ENCODE results near the gene CENPV. TPM values are rescaled to one million over a fixed set of nuclear protein-coding genes. Genes with fewer than 3 reads are reported as not detected.
"Not testable (repeated sequence)": the region's sequence is repeated elsewhere in the genome, so short reads cannot be mapped to it uniquely, and the experiment has no call there.

Gene CENPV
- total and polyA plus RNA-seq, 10 of the 15 experiments (the other 5 are each of a cell fraction or from before 2014, with no cell fraction given) = 22.5 to 98.6 (median 80.8) TPM

- H3K9me3 ChIP-seq (replicated peaks; ENCODE audit: control insufficient read depth, insufficient read depth, low read length); H4K20me1 ChIP-seq (ENCODE audit: control insufficient read depth, insufficient read depth); DNase-seq (ENCODE audit: low read depth, low spot score); in situ Hi-C loops (cut with MboI); ATAC-seq; FAIRE-seq; H3K9ac ChIP-seq (ENCODE audit: control insufficient read depth, insufficient read depth, low read length); H3K27ac ChIP-seq (ENCODE audit: control insufficient read depth, insufficient read depth); BruUV-seq (replicated peaks); H3K27me3 ChIP-seq (replicated peaks in 1 of 2; ENCODE audit: control insufficient read depth in 2 of 2, insufficient read depth in 2 of 2, low read length in 1 of 2): not testable (repeated sequence)
- POLR2A ChIA-PET = interaction anchor here (0.6 to 2.1 kb wide), 8 partner anchors 8 to 781 kb away, joined by 3 to 13 read pairs (median 6); partner anchors contain the start of genes CENPV and TRPV2
- H3K36me3 ChIP-seq (ENCODE audit: control insufficient read depth in 2 of 2, insufficient read depth in 2 of 2, low read length in 1 of 2) = peaks cover 4 to 11% of the 10 kb centered on the region in 2 experiments
- peak overlapping the region; percentile 62; the same call in 1 of the 2 replicates for H3K4me3 ChIP-seq
- CTCF ChIA-PET = interaction anchor here (1.0 to 3.5 kb wide), 7 partner anchors 18 to 73 kb away, joined by 3 to 24 read pairs (median 7); partner anchors contain the start of gene TRPV2
- 8% methylated on average over 19 of the region's 23 CpGs for WGBS (ENCODE audit: insufficient coverage, insufficient replicate concordance, low lambda C conversion rate, missing lambda C conversion rate)
- SMC1A ChIA-PET (ENCODE audit: uncharacterized antibody, unreplicated experiment) = interaction anchor here (0.7 to 3.3 kb wide), 4 partner anchors 18 to 61 kb away, joined by 5 to 16 read pairs (median 10); partner anchors contain the start of gene TRPV2
- peaks cover 16% of the 10 kb centered on the region for H3K4me1 ChIP-seq (ENCODE audit: control insufficient read depth, insufficient read depth, low read length)
- RAD21 ChIA-PET (ENCODE audit: unreplicated experiment) = interaction anchor here (1.0 to 2.2 kb wide), 4 partner anchors 17 to 52 kb away, joined by 3 to 7 read pairs (median 4); no protein-coding TSS in a partner anchor
- peak overlapping the region; percentile 85 for H3K4me2 ChIP-seq (ENCODE audit: control insufficient read depth, insufficient read depth)
- intact Hi-C loops (cut with micrococcal nuclease; ENCODE audit: unreplicated experiment) = loop anchor here (1.0 kb wide), 2 partner anchors 29 to 135 kb away; partner anchors contain the start of gene TRPV2
- H3K79me2 ChIP-seq (ENCODE audit: control insufficient read depth, insufficient read depth, low read length) = peaks cover 28% of the 10 kb centered on the region
- H2AFZ ChIP-seq (ENCODE audit: control insufficient read depth, low read depth, low read length) = peak overlapping the region; percentile 93; the same call in 1 of the 2 replicates
These were observed 32.8 kb upstream of the CENPV start for GRCh38 chr17:16386126-16386507.

- RAD21 ChIA-PET (ENCODE audit: unreplicated experiment) = interaction anchor here (0.8 to 2.2 kb wide), 5 partner anchors 21 to 99 kb away, joined by 3 to 9 read pairs (median 4); partner anchors contain the start of gene TRPV2
- no peak overlapping the region for H3K9ac ChIP-seq (ENCODE audit: control insufficient read depth, insufficient read depth, low read length)
These were observed 31.3 kb upstream of the CENPV start for GRCh38 chr17:16384557-16384956.

More at GRCh38 chr17:16384557-16384956, 31.3 kb upstream of the CENPV start:
- 22% methylated on average over 5 of the region's 5 CpGs for WGBS (ENCODE audit: insufficient coverage, insufficient replicate concordance, low lambda C conversion rate, missing lambda C conversion rate)
- BruUV-seq (replicated peaks) = no TSS peak
- peak overlapping the region; percentile 50 for H3K4me2 ChIP-seq (ENCODE audit: control insufficient read depth, insufficient read depth)
- peaks cover 4% of the 10 kb centered on the region for H4K20me1 ChIP-seq (ENCODE audit: control insufficient read depth, insufficient read depth)
- DNase-seq (ENCODE audit: low read depth, low spot score) (no peak), FAIRE-seq (no peak), ATAC-seq (no peak)
- H3K4me1 ChIP-seq (ENCODE audit: control insufficient read depth, insufficient read depth, low read length) = peaks cover 16% of the 10 kb centered on the region
- peaks cover 4 to 11% of the 10 kb centered on the region in 2 experiments for H3K36me3 ChIP-seq (ENCODE audit: control insufficient read depth in 2 of 2, insufficient read depth in 2 of 2, low read length in 1 of 2)
- no peaks in the 10 kb centered on the region; the same call in 2 of the 3 replicates for H3K9me3 ChIP-seq (replicated peaks; ENCODE audit: control insufficient read depth, insufficient read depth, low read length)
- H3K4me3 ChIP-seq = no peak overlapping the region
- no peak overlapping the region for H3K27ac ChIP-seq (ENCODE audit: control insufficient read depth, insufficient read depth)
- H2AFZ ChIP-seq (ENCODE audit: control insufficient read depth, low read depth, low read length) = no peak overlapping the region
- in situ Hi-C loops (cut with MboI) (loop anchor here (5.0 kb wide), 1 partner anchor 33 kb away; the partner anchor contains the start of gene TRPV2), intact Hi-C loops (cut with micrococcal nuclease; ENCODE audit: unreplicated experiment) (no loop called here)
- ChIA-PET CTCF (interaction anchor here (0.6 to 3.5 kb wide), 10 partner anchors 17 to 137 kb away, joined by 3 to 24 read pairs (median 4); partner anchors contain the start of gene TRPV2), POLR2A (interaction anchor here (0.8 to 2.1 kb wide), 5 partner anchors 11 to 56 kb away, joined by 3 to 7 read pairs (median 6); partner anchors contain the start of gene TRPV2), SMC1A (ENCODE audit: uncharacterized antibody, unreplicated experiment) (interaction anchor here (0.8 to 3.3 kb wide), 6 partner anchors 20 to 137 kb away, joined by 3 to 16 read pairs (median 4); partner anchors contain the start of gene TRPV2)
- H3K79me2 ChIP-seq (ENCODE audit: control insufficient read depth, insufficient read depth, low read length) = peaks cover 31% of the 10 kb centered on the region
- TF ChIP-seq TCF3 (IDR thresholded peaks at IDR 0.05; ENCODE audit: borderline replicate concordance, insufficient read depth, low read depth, low read length) (no peak), HDAC6 (IDR thresholded peaks at IDR 0.05; ENCODE audit: unreplicated experiment) (no peak), HSF1 (IDR thresholded peaks at IDR 0.05; ENCODE audit: low read depth, low read length) (no peak), HDAC2 (IDR thresholded peaks at IDR 0.05) (no peak), NFIC (IDR thresholded peaks at IDR 0.05; ENCODE audit: low read depth, low read length) (peak; percentile 28; the same call in 1 of the 2 replicates), MEF2B (IDR thresholded peaks at IDR 0.05; ENCODE audit: partially characterized antibody, poor library complexity, severe bottlenecking) (no peak), KDM1A (IDR thresholded peaks at IDR 0.05; ENCODE audit: borderline replicate concordance) (no peak), GATAD2B (conservative IDR thresholded peaks at IDR 0.05; ENCODE audit: low read depth) (no peak)
- no peaks in the 10 kb centered on the region for H3K27me3 ChIP-seq (replicated peaks in 1 of 2; ENCODE audit: control insufficient read depth in 2 of 2, insufficient read depth in 2 of 2, low read length in 1 of 2)
